GM19239 (cell line): ENCODE measurements around the gene LRRC2.
"Not testable (repeated sequence)": the region's sequence is repeated elsewhere in the genome, so short reads cannot be mapped to it uniquely, and the experiment has no call there.

Experiments used
- DNase-seq: peaks from one replicate; pipeline ENCODE4 v3.0.0; 2011; ENCODE audit warnings: low spot score; ENCODE audit not compliant: insufficient read length
- FAIRE-seq: peaks from 2 replicates; lab custom pipeline; 2011; peaks lifted over from hg19 to GRCh38; lab: Jason Lieb, UNC

LRRC2 gene, protein sequence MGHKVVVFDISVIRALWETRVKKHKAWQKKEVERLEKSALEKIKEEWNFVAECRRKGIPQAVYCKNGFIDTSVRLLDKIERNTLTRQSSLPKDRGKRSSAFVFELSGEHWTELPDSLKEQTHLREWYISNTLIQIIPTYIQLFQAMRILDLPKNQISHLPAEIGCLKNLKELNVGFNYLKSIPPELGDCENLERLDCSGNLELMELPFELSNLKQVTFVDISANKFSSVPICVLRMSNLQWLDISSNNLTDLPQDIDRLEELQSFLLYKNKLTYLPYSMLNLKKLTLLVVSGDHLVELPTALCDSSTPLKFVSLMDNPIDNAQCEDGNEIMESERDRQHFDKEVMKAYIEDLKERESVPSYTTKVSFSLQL

DNA sequence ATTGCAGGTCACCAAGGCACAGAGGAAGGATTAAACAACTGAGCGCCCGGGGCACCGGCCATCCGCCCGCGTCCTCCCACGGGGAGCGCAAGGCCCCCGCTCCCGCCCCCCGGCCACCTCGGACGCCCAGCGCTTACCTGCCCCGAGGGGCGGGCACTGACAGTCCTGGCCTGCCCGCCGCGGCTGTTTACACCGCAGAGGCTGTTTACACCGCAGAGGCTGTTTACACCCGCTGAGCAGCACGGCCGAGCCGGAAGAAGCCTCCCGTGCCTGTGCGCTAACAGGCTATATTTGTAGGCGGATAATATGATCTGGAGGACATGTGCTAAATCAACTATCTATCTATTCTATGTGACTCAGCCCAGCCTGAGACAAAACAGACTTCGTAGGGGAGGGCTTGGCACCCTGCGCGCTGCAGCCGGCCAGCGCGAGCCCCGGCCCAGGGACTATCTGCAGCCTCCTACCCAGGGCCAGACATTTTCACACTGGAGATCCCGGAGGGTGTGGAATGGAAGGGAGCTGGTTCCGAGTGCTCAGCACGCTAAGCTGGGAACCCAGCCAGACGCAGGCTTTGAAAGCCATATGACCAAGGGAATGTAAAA, at the start of gene LRRC2:
Gene LRRC2, minus strand, starts transcription at position 263 of the 602 bp plus-strand sequence. CDS start 14,711 bp downstream, outside the sequence.
- FAIRE-seq (no peak), DNase-seq (no peak)

DNA sequence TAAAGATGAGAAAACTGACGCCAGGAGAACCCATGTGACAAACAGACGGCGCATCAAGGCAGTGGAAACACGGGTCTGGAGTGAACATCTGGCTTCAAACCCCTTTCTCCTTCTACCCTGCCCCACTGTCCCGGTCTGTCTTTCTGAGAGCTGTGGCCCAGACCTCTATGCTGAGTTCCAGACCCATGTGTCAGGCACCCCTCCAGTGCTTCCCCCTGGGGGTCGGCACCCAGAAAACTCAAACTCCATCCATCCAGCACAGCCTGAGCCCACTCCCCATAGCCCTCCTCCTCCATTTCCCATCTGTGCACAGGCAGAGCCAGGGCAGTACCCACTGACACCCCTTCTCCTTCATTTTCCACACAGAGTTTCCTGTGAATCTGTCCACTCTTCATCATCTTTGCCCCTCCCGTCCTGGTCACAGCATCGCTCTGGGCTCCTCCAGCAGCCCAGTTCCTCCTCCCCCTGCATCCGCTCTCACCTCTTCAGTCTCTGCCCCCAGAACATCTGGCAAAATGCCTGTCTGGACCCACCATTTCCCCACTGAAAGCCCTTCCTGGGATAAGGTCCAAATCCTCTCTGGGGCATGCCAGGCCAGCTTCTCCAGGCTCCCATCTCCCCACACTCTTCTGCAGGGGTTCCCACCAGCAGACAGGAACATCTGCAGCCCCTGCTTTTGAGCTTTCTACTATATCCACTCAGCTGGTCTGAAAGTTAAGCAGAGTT, 49.1 kb upstream of the LRRC2 start:
- DNase-seq: no peak
- FAIRE-seq: no peak

DNA sequence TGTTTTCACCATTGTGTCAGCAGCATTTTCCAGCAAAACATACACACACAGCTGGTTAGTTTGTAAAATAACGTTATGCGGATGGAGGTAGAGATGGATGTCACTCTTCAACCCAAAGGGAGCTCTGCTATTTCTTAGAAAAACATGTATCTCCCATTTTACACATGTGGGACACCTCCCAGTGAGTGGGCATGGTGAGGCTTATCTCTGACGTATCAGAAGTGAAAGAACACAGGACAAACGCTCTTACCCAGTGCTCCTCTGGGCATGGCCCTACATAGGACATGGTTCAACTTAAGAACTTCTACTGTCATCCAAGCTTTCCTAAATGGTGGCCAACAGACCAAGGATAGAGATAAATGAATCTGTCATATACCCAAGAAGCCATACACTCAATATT, 48.3 kb upstream of the LRRC2 start:
- FAIRE-seq (no peak), DNase-seq (no peak)

DNA sequence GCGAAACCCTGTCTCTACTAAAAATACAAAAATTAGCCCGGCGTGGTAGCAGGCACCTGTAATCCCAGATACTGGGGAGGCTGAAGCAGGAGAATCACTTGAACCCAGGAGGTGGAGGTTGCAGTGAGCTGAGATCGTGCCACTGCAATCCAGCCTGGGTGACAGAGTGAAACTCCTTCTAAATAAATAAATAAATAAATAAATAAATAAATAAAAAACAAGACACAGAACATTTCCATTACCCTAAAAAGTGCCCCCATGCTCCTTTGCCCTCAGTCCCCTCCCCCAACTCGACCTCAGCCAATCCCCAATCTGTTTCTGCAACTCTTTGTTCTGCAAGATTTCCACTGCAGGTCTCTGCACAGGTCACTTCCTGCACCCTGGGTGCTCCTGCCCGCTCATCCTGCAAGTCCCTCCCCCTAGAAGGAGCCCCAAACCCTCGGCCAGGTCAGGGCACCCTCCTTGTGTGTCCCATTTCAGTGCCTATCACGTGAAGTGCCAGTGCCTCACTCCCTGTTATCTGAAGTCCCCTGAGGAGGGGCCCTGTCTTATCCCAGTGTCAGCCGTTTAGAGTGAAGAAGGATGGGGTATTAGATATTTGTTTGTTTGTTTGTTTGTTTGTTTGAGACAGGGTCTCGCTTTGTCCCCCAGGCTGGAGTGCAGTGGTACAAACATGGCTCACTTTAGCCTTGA, 47.4 kb upstream of the LRRC2 start:
- no peak for FAIRE-seq

DNA sequence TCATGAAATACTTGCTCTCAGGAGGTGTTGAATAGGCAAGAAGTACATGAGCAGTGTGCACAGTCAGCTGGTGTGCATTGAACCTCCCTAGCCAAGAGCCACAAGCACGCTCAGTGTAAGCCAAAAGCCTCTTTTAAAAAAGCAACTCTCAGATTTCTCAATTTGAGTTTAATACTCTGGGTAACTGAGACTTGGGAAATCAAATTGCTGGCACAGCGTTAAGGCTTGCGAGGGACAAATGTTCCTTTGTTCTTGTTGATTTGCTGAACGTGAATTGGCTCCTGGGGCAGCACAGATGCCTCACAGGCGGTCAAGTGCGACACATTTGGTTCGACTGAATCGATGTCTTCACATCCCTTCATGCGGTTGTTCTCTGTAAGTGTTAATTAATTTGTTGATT, 46.2 kb upstream of the LRRC2 start, which contains the start of gene FAM240A:
Gene FAM240A, plus strand, starts transcription at position 202 of the 400 bp plus-strand sequence. Its CDS starts 159 bp downstream, at position 361.
- FAIRE-seq: no peak
- DNase-seq: no peak

More for the DNA sequence above, 47.4 kb upstream of the LRRC2 start:
- DNase-seq: no peak

DNA sequence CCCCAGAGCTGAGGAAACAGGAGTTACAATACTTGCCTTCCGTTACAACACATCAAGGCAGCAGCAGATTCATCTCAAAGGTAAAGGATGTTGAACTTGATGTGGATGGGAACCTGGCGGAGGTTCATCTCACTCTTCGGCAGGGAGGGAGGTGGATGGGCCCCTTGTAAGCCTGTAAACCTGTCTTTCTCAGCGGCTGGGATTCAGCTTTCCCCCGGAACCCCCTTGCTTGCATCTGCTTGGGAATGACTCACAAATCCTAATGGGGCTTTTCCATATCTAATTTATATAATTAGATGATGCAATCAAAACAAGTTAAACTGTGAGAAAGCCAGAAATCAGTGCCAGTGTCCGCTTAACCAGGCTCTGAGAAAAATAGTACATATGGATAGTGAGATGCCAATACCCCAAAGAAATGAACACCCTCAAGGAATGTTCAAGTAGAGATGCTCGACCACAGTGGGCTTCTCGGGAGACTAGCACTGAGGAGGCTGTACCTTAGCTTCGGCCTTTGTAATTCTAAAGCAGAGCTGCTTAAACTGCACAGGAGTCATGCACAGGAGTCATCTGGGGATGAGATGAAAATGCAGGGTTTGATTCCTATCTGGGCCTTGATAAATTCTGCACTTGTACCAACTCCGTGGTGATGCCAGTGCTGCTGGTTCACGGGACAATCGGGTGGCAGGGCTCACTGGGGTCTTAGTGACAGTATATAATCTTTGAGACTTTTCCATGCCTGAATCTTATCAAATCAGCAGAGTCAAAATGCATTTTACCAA, 44.0 kb upstream of the LRRC2 start:
- no peak for DNase-seq
- FAIRE-seq: no peak

DNA sequence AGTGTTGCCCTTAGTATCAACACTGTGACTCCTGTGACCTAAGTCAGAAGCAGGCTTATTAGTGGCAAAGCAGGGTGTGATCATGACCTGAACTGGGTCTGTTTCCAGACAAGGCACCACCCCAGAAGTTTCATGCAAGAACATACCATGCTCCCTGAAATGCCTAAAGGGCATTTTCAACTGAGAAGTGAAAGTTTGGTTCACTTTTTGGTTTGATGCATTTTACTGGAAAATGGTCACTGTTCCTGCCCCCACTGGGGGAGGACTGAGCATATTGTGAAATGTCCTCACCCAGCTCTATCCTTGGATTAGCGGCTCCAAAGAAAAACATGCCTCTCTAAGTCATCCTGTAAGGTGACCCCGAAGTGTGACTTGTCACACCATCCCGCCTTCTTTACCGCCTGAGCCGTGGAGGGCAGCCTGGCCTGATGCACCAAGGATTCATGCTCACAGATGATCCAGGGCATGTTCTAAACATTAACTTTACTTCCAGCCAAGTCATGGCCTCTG, 43.2 kb upstream of the LRRC2 start:
- FAIRE-seq: no peak

DNA sequence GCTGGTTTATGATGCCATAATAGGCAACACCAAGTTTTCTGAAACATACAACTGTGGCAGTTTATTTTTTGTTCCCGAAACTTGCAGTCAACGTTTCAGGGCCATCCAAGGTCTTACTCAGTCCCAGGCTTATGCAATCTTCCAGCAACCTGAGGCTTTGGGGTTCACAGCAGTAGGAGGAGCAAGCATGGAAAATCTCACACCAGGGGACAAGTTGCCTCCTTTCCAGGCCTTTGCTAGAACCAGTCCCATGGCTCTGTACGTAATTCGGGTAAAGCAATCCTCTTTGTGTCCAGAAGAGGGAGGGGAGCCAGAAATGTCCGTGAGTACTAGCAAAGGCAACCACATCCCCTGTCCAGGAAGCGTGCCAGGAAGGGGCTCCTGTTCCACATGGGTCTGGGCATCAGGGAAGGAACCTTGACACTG, 41.5 kb upstream of the LRRC2 start:
- DNase-seq (no peak), FAIRE-seq (no peak)

More for the DNA sequence above, 43.2 kb upstream of the LRRC2 start:
- no peak for DNase-seq

DNA sequence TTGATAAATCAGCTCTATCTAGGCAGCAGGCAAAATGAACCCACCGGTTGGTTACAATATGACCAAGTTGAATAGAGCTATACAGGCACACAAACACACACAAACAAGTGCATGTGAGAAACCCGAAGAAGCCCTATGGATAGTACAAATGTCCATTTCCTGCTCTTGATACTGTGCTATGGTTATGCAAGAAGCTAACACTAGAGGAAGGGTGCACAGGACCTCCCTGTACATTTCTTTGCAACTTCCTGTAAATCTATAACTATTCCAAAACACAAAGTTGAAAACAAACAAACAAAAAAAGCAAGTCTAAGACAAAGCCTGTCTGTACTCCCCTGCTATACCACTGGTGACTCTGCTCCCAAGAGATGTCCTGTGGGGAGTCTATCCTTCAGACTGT, 38.0 kb upstream of the LRRC2 start:
- FAIRE-seq: no peak
- DNase-seq: no peak

DNA sequence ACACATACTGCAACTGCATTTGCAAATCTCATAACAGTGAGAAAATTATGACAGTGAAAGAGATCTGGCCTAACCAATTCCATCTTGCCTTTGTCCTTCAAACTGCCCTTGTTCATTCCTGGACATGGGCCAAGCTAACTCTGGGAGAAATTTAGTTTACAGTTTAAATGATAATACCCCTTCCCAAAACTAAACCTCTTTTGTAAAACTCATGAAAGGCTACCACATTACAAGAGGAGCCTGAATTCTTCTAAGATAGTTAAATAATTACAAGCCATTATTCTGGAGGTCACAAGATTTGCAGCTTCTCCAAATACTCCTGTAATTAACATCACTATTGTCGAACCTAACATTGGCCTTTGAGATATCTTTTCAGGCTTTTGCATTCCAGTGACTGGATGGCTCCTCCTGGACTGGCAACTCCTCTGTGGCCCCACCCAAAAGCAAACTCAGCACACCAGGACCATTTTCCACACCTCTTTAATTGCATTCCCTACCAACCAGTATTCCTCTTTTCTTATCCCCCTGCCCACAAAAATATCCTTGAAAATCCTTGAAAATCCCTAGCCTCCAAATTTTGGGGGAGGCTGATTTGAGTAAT, 37.4 kb upstream of the LRRC2 start:
- no peak for FAIRE-seq
- no peak for DNase-seq

DNA sequence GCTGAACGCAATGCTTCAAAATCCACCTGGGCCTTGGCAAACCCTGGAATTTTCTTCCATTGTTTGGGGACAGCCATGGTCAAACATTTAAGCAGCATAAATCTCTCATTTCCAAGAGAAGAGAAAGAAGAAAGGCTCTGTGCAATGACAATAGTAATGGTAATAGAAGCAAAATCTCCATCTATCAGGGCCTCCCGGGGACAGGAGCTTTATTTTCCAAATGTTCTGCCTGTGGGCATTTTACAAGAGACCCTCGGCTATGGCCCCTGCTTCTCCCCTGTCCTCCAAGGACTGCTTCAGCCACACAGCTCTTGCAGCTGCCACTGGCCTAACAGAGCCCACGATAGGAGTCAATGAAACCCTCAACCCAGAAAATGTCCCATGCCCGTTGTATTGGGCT, 33.5 kb upstream of the LRRC2 start:
- DNase-seq (no peak), FAIRE-seq (no peak)

DNA sequence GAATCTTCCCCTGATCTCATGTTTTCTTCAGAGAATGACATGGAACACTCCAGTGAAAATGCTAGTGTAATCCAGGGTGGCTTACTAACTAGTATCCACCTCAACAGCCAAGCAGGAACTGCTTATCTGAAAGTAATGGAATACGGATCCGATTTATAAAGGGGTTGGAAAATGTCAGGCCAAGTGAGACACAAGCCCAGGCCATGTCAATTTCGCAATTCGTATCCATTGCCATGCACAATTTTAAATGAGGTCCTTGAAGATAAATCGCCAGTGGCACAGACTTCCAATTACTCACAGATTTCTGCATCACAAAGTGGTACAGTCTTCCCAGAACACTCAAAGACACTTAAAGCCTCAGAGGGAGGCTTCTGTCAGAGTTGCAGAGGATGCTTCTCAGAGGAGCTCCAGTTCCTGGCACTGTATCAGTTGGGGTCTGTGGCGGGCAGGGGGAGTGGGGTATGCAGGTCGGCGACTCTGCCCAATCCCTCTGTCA, 29.8 kb upstream of the LRRC2 start:
- FAIRE-seq (no peak), DNase-seq (no peak)

DNA sequence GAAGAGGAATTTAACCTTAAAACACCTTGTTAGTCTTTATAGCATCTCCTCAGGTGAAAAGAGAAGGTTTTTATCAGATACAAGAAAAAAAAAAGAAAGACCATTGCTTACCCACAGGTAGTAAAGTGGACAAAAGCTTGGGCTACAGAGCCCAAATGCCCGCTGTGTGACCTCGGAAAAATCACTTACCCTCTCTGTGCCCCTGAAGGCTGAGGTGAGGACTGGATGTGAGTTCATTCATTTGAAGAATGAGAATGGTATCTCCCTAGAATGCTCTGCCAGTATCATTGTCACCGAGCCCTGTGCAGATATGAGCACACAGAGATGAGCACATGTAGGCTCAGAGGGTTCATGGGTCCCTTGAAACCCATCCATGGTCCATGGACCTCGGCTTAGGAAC, 28.6 kb upstream of the LRRC2 start:
- no peak for DNase-seq
- FAIRE-seq: no peak

DNA sequence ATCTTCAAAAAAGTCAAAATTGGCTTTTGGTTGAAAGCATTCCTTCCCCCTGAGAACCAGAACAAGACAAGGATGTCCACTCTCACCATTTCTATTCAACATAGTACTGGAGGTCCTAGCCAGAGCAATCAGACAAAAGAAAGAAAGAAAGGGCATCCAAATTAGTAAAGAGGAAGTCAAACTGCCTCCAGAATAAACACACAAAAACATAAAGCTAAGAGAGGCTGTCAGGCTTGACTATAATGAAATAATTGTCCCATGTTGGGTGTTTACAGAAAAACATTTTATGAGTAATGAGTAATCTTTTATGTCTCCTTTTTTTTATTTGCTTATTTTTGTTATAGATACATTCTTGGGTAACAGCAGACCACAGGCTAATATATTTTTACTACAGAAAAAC, 27.9 kb upstream of the LRRC2 start:
- DNase-seq: no peak
- no peak for FAIRE-seq

DNA sequence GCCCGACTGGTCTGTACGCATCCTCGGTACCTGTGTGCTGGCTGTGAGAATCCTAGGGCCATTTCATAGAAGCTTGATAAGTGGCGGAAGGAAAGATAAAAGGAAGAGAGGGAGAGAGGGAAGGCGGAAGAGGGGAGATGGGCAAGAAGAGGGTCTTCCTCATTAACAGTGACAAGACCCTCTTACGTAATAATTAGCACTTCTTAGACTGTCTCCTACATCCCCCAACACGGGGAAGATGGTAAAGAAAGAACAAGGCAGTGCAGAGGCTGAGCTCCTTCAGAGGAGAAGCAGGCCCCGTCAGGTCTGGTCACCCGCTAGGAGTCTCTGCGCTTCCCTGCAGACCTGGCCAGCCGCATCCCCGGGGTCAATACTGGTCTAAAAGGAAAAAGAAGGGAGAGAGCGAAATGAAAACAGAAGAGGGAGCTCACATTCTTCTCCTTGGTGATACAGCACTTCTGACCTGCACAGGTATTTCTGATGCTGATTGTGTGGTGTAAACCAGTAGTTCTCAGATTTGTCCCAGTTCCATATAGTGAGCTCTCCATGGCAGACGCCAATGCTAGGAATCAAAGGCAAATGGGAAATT, 27.3 kb upstream of the LRRC2 start:
- DNase-seq: no peak
- FAIRE-seq: no peak

DNA sequence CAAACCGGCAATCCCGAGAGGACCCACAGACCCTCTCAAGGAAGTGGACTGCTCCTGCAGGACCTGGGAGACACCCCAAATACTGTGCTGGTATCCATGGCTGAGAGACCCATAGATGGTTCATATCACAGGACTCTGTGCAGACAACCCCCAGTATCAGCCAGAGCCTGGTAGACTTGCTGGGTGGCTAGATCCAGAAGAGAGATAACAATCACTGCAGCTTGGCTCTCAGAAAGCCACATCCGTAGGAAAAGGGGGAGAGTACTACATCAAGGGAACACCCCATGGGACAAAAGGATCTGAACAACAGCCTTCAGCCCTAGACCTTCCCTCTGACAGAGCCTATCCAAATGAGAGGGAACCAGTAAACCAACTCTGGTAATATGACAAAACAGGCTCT, 21.2 kb upstream of the LRRC2 start:
- not testable (repeated sequence) for DNase-seq, FAIRE-seq

DNA sequence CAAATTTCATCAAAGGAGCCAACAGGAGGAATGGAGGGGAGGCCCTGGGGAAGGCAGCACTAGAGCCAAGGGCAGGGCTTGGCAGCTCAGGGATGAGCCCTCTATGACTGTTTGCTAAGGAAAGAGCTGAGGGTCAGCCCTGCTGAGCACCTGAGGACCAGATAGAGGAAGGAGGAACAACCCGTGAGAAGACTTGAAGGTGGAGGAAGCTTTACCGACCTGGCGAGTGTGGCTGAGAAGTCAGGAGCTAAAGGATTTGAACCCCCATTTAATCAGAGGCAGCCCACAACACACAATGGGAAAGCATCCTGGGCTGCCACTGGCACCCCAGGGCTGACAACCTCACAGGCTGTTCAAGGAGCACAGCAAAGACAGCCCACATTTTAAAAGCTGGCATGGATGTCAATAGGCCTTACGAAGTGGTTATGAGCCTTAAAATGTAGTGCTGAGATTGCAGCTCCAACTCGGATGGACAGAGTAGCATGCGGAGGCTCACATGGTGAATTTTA, 20.7 kb upstream of the LRRC2 start:
- FAIRE-seq: no peak
- DNase-seq: no peak
